NB4 (cell line): ENCODE measurements around the gene MTHFSD.

Source experiments
- DNase-seq: peaks from one replicate; pipeline ENCODE4 v3.0.0; 2010; ENCODE audit warnings: low read depth
- H3K4me3 ChIP-seq: one replicate; pipeline ENCODE4 v1.5.1; 2011; ENCODE audit warnings: mild to moderate bottlenecking, low read depth, low read length, moderate library complexity
- MYC ChIP-seq: IDR thresholded peaks from 2 replicates; pipeline ENCODE4 v1.6.1; 2011; ENCODE audit warnings: low read depth, low read length
- POLR2A ChIP-seq: IDR thresholded peaks from 2 replicates; pipeline ENCODE4 v1.6.1; 2011; ENCODE audit warnings: mild to moderate bottlenecking; ENCODE audit not compliant: insufficient read length; ENCODE audit errors: extremely low read depth
- TF ChIP-seq, protein P1 (sequence below): IDR thresholded peaks from one replicate; pipeline ENCODE4 v1.5.1; 2012; ENCODE audit warnings: low read depth, low read length
- TF ChIP-seq, protein P2 (sequence below): IDR thresholded peaks from 2 replicates; pipeline ENCODE4 v1.6.1; 2011; ENCODE audit warnings: low read depth, low read length

MTHFSD gene

DNA sequence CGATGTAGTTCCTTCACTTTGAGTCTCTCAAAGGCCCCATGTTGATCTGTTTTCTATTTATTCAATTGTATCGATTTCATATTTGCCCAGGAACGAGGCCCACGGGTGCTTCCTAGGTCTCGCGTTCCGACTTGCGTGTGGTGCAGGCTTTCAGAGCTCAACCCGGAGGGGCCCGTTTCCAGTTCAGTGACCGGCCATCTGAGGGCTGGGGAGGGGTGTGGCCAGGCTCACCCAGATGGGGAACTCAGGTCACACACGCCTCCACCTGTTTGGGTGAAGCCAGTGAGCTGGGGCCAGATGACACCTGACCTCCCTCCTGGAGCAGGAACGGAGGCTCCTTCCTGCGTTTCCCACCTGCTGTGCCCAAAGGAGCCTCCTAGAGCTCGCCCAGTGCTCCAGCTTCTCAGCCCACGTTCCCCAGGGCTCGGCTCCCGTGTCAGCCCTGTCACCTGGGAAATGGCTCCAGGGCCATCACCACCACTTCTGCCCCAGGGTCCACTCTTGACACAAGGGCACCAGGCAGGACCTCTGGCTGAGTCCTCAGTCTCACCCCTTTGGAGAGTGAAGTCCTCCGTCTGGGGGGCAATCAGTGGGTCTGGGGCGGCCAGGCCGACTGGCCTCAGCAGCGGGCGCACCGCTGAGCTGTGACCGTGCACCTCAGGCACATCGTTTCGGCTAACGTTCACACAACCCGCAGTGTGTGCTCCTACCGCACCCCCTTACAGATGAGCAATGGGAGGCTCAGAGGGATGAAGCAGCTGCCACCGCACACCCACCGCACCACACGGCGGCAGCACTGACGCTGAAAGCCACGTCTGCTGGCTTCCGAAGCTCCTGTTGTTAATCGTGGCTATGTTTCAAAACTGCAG lies 26.7 kb downstream of the MTHFSD start:
- TF ChIP-seq, protein P1, sequence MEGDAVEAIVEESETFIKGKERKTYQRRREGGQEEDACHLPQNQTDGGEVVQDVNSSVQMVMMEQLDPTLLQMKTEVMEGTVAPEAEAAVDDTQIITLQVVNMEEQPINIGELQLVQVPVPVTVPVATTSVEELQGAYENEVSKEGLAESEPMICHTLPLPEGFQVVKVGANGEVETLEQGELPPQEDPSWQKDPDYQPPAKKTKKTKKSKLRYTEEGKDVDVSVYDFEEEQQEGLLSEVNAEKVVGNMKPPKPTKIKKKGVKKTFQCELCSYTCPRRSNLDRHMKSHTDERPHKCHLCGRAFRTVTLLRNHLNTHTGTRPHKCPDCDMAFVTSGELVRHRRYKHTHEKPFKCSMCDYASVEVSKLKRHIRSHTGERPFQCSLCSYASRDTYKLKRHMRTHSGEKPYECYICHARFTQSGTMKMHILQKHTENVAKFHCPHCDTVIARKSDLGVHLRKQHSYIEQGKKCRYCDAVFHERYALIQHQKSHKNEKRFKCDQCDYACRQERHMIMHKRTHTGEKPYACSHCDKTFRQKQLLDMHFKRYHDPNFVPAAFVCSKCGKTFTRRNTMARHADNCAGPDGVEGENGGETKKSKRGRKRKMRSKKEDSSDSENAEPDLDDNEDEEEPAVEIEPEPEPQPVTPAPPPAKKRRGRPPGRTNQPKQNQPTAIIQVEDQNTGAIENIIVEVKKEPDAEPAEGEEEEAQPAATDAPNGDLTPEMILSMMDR: no peak
- no peak for TF ChIP-seq POLR2A
- TF ChIP-seq, protein P2, sequence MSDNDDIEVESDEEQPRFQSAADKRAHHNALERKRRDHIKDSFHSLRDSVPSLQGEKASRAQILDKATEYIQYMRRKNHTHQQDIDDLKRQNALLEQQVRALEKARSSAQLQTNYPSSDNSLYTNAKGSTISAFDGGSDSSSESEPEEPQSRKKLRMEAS: no peak
- TF ChIP-seq MYC: no peak
- no peak for DNase-seq

DNA sequence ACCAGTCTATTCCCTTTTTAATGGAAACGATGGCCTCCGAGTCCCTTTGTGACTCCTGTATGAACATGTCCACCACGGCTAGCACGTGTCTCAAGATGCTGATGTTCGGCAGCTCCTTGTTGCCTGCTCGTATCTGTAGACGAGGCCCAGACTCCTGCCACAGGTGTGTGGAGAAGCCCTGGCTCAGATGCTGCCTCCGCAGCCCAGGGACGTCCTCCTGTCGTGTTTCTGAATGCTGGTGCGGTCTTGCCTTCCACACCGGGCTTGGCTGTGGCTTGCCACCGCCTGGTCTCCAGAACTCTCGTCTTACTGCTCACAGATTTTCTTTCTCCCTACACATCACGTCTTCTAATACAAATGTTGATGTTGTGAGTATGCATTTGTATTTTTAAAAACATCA lies 27.7 kb downstream of the MTHFSD start:
- H3K4me3 ChIP-seq: no peak overlapping the region
- TF ChIP-seq MYC (no peak), POLR2A (no peak)
- TF ChIP-seq, protein P1: no peak
- TF ChIP-seq, protein P2: no peak
- DNase-seq: no peak

More for the DNA sequence above, 26.7 kb downstream of the MTHFSD start:
- no peak overlapping the region for H3K4me3 ChIP-seq

DNA sequence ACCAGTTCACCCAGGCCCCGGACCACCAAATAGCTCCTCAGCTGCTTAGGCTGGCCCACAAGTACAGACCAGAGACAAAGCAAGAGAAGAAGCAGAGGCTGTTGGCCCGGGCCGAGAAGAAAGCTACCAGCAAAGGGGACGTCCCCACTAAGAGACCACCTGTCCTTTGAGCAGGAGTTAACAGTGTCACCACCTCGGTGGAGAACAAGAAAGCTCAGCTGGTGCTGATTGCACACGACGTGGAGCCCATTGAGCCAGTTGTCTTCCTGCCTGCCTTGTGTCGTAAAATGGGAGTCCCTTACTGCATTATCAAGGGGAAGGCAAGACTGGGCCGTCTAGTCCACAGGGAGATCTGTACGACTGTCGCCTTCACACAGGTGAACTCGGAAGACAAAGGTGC lies 29.3 kb downstream of the MTHFSD start:
- no peak overlapping the region for H3K4me3 ChIP-seq
- DNase-seq: no peak
- no peak for TF ChIP-seq MYC
- TF ChIP-seq POLR2A: no peak
- TF ChIP-seq, protein P1: no peak
- TF ChIP-seq, protein P2: no peak

DNA sequence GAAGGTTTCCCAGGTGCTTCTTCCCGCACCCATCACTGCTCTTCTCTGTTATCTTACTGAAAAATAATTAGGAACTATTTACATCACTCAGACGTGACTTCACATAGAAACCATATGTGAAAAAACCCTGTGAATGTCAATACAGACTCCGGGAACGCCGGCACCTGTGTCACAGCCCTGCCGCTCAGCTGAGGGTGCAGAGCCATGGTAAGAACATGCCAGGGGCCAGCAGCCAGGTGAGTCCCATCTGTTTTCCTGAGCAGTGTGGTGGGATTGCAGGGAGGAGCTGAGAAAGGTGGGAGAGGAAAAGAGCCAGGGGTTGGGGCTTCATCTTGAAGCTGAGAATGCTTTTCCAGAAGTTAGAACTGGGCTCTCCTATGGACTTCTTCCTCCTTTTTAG lies 31.0 kb downstream of the MTHFSD start:
- H3K4me3 ChIP-seq: no peak overlapping the region
- no peak for DNase-seq
- TF ChIP-seq, protein P1: no peak
- TF ChIP-seq, protein P2: no peak
- TF ChIP-seq POLR2A: no peak
- no peak for TF ChIP-seq MYC

DNA sequence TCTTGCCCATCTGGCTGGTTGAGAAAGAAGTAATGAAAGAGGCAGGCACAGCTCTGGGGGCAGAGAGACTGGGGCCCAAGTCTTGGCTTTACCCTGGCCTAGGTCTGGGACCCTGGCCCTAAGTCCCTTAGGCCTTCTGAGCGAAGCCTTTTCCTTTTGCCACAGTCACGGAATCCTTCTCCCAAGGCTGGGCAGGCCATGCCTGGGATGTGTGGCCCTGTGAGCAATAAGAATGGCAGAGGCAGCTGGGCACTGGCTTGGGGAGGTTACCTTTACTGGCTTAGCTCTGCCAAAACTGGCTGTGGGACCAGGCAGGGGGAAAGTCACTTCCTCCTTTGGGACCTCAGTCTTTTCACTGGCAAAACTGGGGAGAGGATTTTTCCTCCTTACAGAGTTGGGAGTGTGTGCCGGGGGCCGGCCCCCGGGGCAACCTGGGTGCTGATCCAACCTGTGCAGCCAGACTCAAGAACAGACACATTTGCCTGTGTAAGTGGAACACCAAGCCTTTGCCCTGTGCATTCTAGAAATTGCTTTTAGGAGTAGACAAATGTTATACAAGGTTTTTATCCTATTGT lies 31.8 kb downstream of the MTHFSD start:
- no peak overlapping the region for H3K4me3 ChIP-seq
- TF ChIP-seq POLR2A (no peak), MYC (no peak)
- TF ChIP-seq, protein P2: no peak
- TF ChIP-seq, protein P1: no peak
- DNase-seq: peak; percentile 34
